Activated naive CD4-positive, alpha-beta T cell treated with anti-CD3 and anti-CD28 coated beads, Interleukin-2, amount 50 U/mL, for 72 hours (primary cell): ENCODE data around the gene DOK6. TPM values are rescaled to one million over a fixed set of nuclear protein-coding genes. Genes with fewer than 3 reads are reported as not detected.
A peak's percentile ranks its signal among the peaks of the same experiment; 100 is the strongest.

Source experiments
- ATAC-seq, 2 donors: fragments of 150-1000 bp; cut with Tn5 transposase; 2 replicates each; pipeline ENCODE4 v1.10.0; 2021; ENCODE audit warnings: mild to moderate bottlenecking in 2 of 2, moderate library complexity in 2 of 2
- DNase-seq, 2 donors: peaks; one replicate each; pipeline ENCODE4 v3.0.0; 2021 to 2022; ENCODE audit warnings: low spot score in 2 of 2
- H3K27ac Mint-ChIP-seq, 2 donors: one replicate each; pipeline ENCODE4 v1.8.0; 2022; ENCODE audit warnings: mild to moderate bottlenecking in 2 of 2, mixed read lengths in 2 of 2
- H3K36me3 Mint-ChIP-seq, 2 donors: one replicate each; pipeline ENCODE4 v1.8.0; 2022; ENCODE audit warnings: mixed read lengths in 2 of 2
- H3K9me3 Mint-ChIP-seq, 2 donors: one replicate each; pipeline ENCODE4 v1.8.0; 2022; ENCODE audit warnings: mixed read lengths in 2 of 2
- total RNA-seq, 2 donors: library from RNA; stranded (reverse); gene quantifications; one replicate each; pipeline ENCODE4 v1.2.3, GENCODE V29; 2022

DOK6 gene
- total RNA-seq, 2 donors from 2014 or later: not detected

DNA sequence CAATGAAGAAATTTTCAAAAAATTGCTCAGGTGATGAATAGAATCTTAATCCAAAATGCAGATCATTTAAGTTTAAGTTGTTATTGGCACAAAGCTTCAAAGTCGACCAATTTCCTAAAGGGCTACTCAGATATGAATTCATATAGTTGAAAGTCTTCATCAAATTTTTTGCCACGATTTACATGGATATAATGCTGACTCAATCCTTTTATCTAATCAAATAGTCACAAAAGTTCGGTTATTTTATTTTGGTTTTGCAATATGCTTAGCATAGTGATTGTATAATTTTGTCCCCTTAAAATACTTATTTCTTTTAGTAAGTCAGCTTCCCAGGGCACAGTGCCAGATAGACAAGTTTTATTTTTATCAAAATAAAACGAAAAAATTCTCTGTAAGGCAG lies 319.7 kb downstream of the DOK6 start:
- ATAC-seq: no peak
- Mint-ChIP-seq H3K36me3 (peaks cover 17 to 19% of the 10 kb centered on the region in 2 donors), H3K27ac (no peak overlapping the region), H3K9me3 (peaks cover 17 to 24% of the 10 kb centered on the region in 2 donors)
- no peak for DNase-seq

DNA sequence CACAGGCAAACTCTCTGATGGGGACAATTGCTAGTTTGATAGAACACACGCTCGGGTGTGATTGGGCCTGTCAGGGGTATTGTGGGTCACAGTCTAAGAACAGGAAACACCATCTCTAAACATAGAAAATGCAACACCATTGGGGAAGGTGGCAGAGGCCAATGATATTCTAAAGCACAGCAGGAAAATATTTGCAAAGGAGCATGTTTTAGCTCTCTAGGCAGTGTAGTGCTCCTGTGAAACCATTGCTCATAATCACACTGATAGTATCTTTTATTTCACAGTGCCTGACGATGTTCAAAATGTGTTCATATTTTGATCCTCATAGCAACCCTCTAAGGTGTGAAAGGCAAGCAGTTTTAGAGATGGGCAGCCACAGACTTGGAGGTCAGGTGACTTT lies 322.7 kb downstream of the DOK6 start:
- DNase-seq (no peak), ATAC-seq (peak in 1 of 2 donors; percentile 50)
- Mint-ChIP-seq H3K36me3 (peaks cover 7 to 9% of the 10 kb centered on the region in 2 donors), H3K27ac (no peak overlapping the region), H3K9me3 (peaks cover 5 to 8% of the 10 kb centered on the region in 2 donors)

GRCh38 chr18:69725009-69725408 lies 324.3 kb downstream of the DOK6 start:
- Mint-ChIP-seq H3K36me3 (no peaks in the 10 kb centered on the region), H3K27ac (no peak overlapping the region), H3K9me3 (no peaks in the 10 kb centered on the region)
- ATAC-seq (no peak), DNase-seq (no peak)

- no peaks in the 10 kb centered on the region for H3K9me3 Mint-ChIP-seq
- no peak overlapping the region for H3K27ac Mint-ChIP-seq
- ATAC-seq (no peak), DNase-seq (no peak)
- no peaks in the 10 kb centered on the region for H3K36me3 Mint-ChIP-seq
These were observed 325.3 kb downstream of the DOK6 start for GRCh38 chr18:69725855-69726508.

- no peak overlapping the region for H3K27ac Mint-ChIP-seq
These were observed 327.4 kb downstream of the DOK6 start for GRCh38 chr18:69727912-69728572.

DNA sequence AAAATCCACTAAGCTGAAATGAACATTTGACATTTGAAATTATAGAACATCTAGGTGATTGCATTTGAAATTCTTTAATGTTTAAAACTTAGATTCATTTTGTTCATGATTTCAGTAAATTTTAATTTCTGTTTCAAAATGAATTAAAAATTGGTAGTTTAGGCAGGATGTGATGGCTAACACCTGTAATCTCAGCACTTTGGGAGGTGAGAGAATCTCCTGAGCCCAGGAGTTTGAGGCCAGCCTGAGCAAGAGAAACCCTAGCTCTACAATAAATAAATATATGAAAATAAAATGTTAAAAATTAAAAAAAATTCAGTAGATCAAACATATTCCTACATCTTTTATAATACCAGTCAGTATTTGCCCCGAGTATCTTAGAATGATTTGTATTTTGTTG lies 330.0 kb downstream of the DOK6 start:
- peaks cover 0 to 6% of the 10 kb centered on the region in 2 donors for H3K36me3 Mint-ChIP-seq
- H3K9me3 Mint-ChIP-seq: peaks cover 0 to 7% of the 10 kb centered on the region in 2 donors
- ATAC-seq (peak in 1 of 2 donors; percentile 59), DNase-seq (no peak)
- no peak overlapping the region for H3K27ac Mint-ChIP-seq

More at GRCh38 chr18:69727912-69728572, 327.4 kb downstream of the DOK6 start:
- H3K9me3 Mint-ChIP-seq: no peaks in the 10 kb centered on the region
- DNase-seq (no peak), ATAC-seq (peak in 1 of 2 donors; percentile 59)
- no peaks in the 10 kb centered on the region for H3K36me3 Mint-ChIP-seq

DNA sequence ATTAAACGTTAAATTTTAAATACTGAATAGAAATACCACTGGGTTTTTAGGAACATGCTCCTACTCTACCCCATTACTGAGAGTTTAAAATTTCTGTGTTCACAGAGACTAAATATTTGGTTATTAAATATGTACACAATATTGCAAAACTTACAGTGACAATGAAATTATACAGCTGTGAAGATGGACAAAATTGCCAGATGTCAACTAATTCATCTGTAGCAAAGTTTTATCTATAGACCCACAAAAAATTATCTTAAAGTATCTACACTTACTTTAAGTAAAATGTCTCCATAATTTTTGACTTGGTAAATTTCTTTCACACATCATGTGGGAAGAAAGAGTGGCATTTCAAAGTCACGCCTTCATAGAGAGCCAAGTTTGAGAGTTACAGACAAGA lies 333.8 kb downstream of the DOK6 start:
- no peak for DNase-seq
- H3K36me3 Mint-ChIP-seq: peaks cover 8 to 12% of the 10 kb centered on the region in 2 donors
- ATAC-seq: no peak
- H3K9me3 Mint-ChIP-seq: peaks cover 5 to 11% of the 10 kb centered on the region in 2 donors
- no peak overlapping the region for H3K27ac Mint-ChIP-seq

DNA sequence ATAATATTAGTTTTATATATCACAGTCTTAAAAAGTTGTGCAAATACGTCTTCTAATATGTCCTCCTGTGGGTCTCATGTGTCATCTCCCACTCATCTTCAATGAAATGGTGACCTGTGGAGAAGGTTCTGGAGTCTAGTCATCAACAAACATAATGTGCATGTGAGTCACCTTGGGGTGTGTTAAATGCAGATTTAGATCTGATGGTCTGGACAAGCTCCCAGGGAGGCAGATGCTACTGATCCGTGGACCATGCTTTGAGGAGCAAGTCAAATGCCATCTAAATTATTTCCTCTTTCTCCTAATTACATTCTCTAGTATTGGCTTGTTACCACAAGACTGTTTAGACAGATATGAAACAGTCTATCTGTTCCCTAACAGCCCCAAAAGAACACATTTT lies 336.0 kb downstream of the DOK6 start:
- peaks cover 8 to 17% of the 10 kb centered on the region in 2 donors for H3K36me3 Mint-ChIP-seq
- ATAC-seq (no peak), DNase-seq (no peak)
- H3K9me3 Mint-ChIP-seq: peaks cover 9 to 15% of the 10 kb centered on the region in 2 donors
- no peak overlapping the region for H3K27ac Mint-ChIP-seq

DNA sequence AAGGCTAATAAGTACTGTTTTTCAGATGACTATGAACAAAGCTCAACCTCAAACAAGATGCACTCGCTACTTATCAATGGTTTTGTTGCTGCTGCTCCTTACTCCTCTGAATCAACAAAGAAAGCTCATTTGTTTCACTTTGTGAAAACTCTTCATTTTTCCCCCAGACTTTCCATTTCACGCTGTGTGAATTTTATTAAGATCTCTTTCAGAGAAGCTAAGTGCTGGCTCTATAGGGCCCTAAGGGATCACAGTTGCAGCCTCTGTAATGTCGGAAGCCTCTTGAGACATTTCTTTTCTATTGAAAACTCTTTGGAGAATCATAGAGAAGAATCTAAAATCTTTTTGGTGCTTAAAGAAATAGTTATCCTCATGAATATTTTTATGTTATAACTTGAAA lies 337.2 kb downstream of the DOK6 start:
- Mint-ChIP-seq H3K27ac (no peak overlapping the region), H3K36me3 (peaks cover 8 to 17% of the 10 kb centered on the region in 2 donors), H3K9me3 (peaks cover 9 to 15% of the 10 kb centered on the region in 2 donors)
- ATAC-seq: no peak
- DNase-seq: no peak

GRCh38 chr18:69747388-69747787 lies 346.7 kb downstream of the DOK6 start:
- peaks cover 4 to 5% of the 10 kb centered on the region in 2 donors for H3K9me3 Mint-ChIP-seq
- ATAC-seq (no peak), DNase-seq (no peak)
- no peak overlapping the region for H3K27ac Mint-ChIP-seq
- no peaks in the 10 kb centered on the region for H3K36me3 Mint-ChIP-seq

DNA sequence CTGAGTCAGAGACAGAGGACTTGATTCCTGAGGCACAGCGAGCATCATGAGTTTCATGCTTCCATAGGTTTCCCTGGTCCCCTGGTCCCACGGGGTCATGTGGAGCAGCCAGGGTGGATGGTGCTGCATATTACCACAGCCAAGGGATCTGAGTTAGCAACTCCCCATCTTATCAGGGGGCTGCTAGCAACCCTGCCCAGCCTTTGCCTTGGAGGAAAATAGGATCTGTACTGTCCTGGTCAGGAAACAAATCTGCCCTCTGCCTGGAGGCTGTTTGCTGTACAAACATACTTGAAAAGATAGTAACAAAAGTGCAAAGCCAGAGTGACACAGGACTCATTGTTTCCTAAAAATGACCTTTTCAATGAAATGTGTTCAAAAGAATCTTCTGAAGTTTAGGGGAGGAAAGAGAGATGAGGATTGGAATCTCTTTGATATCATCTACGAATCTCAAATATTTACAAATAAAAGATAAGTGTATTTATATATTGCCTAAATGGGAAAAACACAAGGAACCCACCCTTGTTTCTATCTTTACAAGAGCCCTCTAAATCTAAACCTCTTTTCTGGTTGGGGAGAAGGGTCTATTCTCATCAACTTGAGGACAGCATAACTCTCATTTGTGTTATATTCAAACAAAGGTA lies 352.2 kb downstream of the DOK6 start:
- Mint-ChIP-seq H3K9me3 (peaks cover 14 to 17% of the 10 kb centered on the region in 2 donors), H3K27ac (no peak overlapping the region), H3K36me3 (peaks cover 26 to 34% of the 10 kb centered on the region in 2 donors)
- DNase-seq (no peak), ATAC-seq (no peak)

DNA sequence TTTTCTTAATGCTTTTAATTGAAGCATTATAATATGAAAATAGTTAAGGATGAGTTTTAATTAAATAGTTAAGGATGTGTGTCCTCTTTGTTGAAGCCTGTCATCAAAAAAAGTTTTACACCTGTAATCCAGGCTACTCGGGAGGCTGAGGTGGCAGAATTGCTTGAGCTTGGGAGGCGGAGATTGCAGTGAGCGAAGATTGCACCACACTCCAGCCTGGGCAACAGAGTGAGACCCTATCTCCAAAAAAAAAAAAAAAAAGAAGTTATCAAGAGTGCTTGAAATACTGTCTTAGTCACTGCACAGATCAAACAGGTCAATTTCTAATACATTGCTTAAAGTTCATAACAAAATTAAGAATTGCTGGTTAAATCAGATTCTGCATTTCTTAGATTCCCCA lies 353.4 kb downstream of the DOK6 start:
- no peak overlapping the region for H3K27ac Mint-ChIP-seq
- peaks cover 14 to 17% of the 10 kb centered on the region in 2 donors for H3K9me3 Mint-ChIP-seq
- DNase-seq (no peak), ATAC-seq (no peak)
- peaks cover 26 to 34% of the 10 kb centered on the region in 2 donors for H3K36me3 Mint-ChIP-seq

GRCh38 chr18:69755041-69755440 lies 354.4 kb downstream of the DOK6 start:
- H3K9me3 Mint-ChIP-seq: peaks cover 12 to 14% of the 10 kb centered on the region in 2 donors
- DNase-seq (no peak), ATAC-seq (no peak)
- peak overlapping the region in 1 of 2 donors; percentile 3 for H3K27ac Mint-ChIP-seq
- peaks cover 26 to 34% of the 10 kb centered on the region in 2 donors for H3K36me3 Mint-ChIP-seq

GRCh38 chr18:69755856-69756496 lies 355.3 kb downstream of the DOK6 start:
- peaks cover 10 to 12% of the 10 kb centered on the region in 2 donors for H3K9me3 Mint-ChIP-seq
- peaks cover 26 to 34% of the 10 kb centered on the region in 2 donors for H3K36me3 Mint-ChIP-seq
- ATAC-seq (no peak), DNase-seq (no peak)
- H3K27ac Mint-ChIP-seq: peak overlapping the region in 1 of 2 donors; percentile 59

DNA sequence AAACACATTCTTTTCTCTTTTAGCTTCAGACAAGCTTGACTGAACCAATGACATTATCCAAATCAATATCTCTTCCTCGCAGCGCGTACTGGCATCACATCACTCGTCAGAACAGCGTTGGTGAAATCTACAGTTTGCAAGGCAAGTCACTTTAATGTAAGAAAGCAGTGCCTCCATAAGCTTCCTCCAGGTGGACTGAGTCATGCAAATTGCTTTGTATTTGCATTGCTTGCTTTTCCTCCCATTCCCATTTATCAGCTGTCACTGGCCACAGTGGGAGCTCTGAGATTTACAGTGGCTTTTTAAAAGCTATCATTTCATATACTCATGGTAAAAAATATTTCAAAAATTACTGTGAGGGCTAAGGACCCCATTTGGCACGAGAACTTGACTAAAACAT lies 357.0 kb downstream of the DOK6 start:
- Mint-ChIP-seq H3K9me3 (peaks cover 10 to 12% of the 10 kb centered on the region in 2 donors), H3K36me3 (peaks cover 31 to 39% of the 10 kb centered on the region in 2 donors), H3K27ac (no peak overlapping the region)
- DNase-seq (no peak), ATAC-seq (no peak)

- Mint-ChIP-seq H3K27ac (no peak overlapping the region), H3K9me3 (peaks cover 10 to 12% of the 10 kb centered on the region in 2 donors), H3K36me3 (peaks cover 31 to 39% of the 10 kb centered on the region in 2 donors)
- DNase-seq (no peak), ATAC-seq (no peak)
These were observed 357.8 kb downstream of the DOK6 start for GRCh38 chr18:69758458-69758857.

DNA sequence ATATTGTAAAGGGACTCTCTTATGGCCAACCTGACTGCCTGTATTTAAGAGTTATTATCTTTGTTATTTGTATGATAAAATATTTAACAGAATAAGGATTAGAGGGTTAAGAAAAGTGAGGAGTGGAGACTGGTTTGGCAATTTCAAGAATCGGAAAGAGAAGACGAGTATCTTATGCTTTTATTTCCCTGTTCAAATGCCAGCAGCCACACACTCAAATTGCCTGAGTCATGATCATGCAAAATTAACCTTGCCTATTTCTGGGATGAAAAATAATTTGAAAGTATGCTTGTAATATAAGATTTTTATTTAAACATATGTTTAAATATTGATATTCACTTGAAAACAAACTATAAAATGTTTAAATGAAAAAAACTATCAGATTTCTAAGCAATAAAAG lies 358.4 kb downstream of the DOK6 start:
- Mint-ChIP-seq H3K9me3 (peaks cover 10 to 14% of the 10 kb centered on the region in 2 donors), H3K27ac (no peak overlapping the region), H3K36me3 (peaks cover 33 to 37% of the 10 kb centered on the region in 2 donors)
- DNase-seq (no peak), ATAC-seq (no peak)
